RPMI7951 (cell line): ENCODE measurements around the gene LBR. TPM values are rescaled to one million over a fixed set of nuclear protein-coding genes. Genes with fewer than 3 reads are reported as not detected.

Experiments
- DNase-seq: peaks from one replicate; pipeline ENCODE4 v3.0.0-alpha.2; 2012; ENCODE audit warnings: low read depth
- total RNA-seq: library from RNA; depleted of rRNA; stranded (reverse); fragments of >200 nt; shearing (Covaris generic); gene quantifications from 2 replicates; pipeline ENCODE4 v1.2.3, GENCODE V29; 2014

LBR gene
- total RNA-seq, 1 experiment from 2014 or later: 38.2 TPM

- no peak for DNase-seq
These were observed 18.7 kb upstream of the LBR start for GRCh38 chr1:225446595-225446960.

GRCh38 chr1:225445639-225446594, 18.1 kb upstream of the LBR start:
- DNase-seq: no peak

GRCh38 chr1:225442123-225442505, 14.3 kb upstream of the LBR start:
- no peak for DNase-seq

- no peak for DNase-seq
These were observed 13.7 kb upstream of the LBR start for GRCh38 chr1:225441314-225442122.

GRCh38 chr1:225440380-225441221, 12.8 kb upstream of the LBR start:
- no peak for DNase-seq

GRCh38 chr1:225437710-225438437, 10.0 kb upstream of the LBR start:
- DNase-seq: no peak

GRCh38 chr1:225435957-225436392, 8.1 kb upstream of the LBR start:
- no peak for DNase-seq

GRCh38 chr1:225435487-225435886, 7.6 kb upstream of the LBR start:
- DNase-seq: no peak

- no peak for DNase-seq
These were observed 7.2 kb upstream of the LBR start for GRCh38 chr1:225435076-225435475.

- no peak for DNase-seq
These were observed 6.2 kb upstream of the LBR start for GRCh38 chr1:225434046-225434445.

GRCh38 chr1:225431081-225431863, 3.4 kb upstream of the LBR start:
- DNase-seq: no peak

GRCh38 chr1:225430301-225430700, 2.5 kb upstream of the LBR start:
- DNase-seq: no peak

GRCh38 chr1:225428881-225429455, 1.1 kb upstream of the LBR start:
- no peak for DNase-seq

GRCh38 chr1:225428068-225428880, 436 bp upstream of the LBR start:
- DNase-seq: peak; percentile 86

GRCh38 chr1:225426395-225427234, 1.2 kb downstream of the LBR start:
- DNase-seq: peak; percentile 17

GRCh38 chr1:225425201-225425786, 2.5 kb downstream of the LBR start:
- peak; percentile 13 for DNase-seq

- DNase-seq: peak; percentile 55
These were observed 3.2 kb downstream of the LBR start for GRCh38 chr1:225424562-225425200.
